Left ventricle myocardium superior (tissue), 1 donor: Measurements from ENCODE around the gene IGSF9. TPM values are rescaled to one million over a fixed set of nuclear protein-coding genes. Genes with fewer than 3 reads are reported as not detected.
A peak's percentile ranks its signal among the peaks of the same experiment; 100 is the strongest.

Experiments
- ATAC-seq: fragments of 200-7000 bp; cut with Tn5 transposase; one replicate; pipeline ENCODE4 v1.9.1; 2020; ENCODE audit warnings: mild to moderate bottlenecking, moderate library complexity
- DNase-seq: peaks from one replicate; pipeline ENCODE4 v3.0.0-alpha.2; 2020
- intact Hi-C: fragments of 100-400 bp; cut with micrococcal nuclease; formaldehyde crosslinking; loops from one replicate; pipeline ENCODE4 v1.11.0; 2022
- total RNA-seq: library from RNA; stranded (reverse); fragmentation: NEBNext Ultra II Directional; extraction: Animal tissue kit (Norgen Biotek cat#: 25700); gene quantifications from one replicate; pipeline ENCODE4 v1.2.1, GENCODE V29; 2021
- donor health status: DM: no; HTN: yes; CAD: no; lungs with severe emphysema.

The IGSF9 gene
- total RNA-seq, 1 donor from 2014 or later = 0.79 TPM

DNA sequence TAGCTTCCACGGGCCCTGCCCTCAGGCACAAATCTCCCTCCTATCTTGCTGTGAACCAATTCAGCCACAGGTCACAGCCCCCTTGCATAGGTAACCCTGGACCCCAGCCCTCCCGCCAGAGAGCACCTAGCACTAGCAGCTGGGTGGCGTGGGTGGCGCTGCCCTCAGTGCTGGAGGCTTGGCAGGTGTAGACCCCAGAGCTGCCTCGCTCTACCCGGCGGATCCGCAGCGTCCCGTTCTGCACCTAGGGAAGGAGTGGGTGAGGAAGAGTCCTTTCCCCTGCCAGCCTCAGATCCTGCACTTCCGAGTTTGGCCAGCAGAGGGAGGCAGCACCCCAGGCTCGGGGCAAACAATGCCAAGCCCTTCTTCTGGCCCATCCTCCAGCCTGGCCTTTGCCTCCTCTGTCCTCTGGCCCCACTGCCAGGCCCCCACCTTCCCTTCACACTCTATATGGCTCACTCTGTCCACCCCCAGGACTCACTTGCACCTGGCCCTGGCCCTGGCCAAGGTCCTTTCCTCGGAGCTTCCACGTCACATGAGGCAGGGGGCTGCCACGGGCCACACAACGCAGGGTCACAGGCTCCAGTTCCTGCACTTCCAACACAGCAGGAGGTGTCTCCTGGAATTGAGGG lies 9.0 kb downstream of the IGSF9 start:
- ATAC-seq (peak; percentile 79), DNase-seq (peak; percentile 83)
- intact Hi-C loops = loop anchor here (10.0 kb wide), 1 partner anchor 68 kb away; no protein-coding TSS in a partner anchor

DNA sequence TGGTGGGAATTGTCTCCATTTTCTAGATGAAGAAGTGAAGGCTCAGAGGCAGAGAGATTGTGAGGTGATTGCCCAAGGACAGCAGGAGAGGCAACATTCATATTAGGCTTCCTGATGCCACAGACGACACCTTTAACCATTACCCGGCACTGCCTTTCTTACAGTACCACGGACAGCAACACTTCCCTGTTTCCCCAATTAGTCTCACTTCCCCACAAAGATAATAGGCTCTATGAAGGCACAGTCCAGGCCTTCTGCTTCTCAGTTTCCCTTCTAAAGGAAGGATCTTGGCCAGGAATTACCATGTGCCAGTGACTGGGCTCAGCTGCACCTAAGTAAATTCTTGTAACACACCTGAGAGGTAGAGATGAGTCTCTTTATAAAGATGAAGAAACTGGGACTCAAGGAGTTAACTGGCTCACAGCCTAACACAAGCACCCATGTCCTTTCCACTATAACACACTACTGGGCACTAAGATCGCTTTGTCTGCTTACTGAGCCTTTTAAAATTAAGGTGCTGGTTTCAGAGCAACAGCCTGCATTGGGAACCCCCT lies 9.6 kb downstream of the IGSF9 start:
- intact Hi-C loops = loop anchor here (10.0 kb wide), 1 partner anchor 69 kb away; no protein-coding TSS in a partner anchor
- ATAC-seq = peak; percentile 13
- DNase-seq = no peak

DNA sequence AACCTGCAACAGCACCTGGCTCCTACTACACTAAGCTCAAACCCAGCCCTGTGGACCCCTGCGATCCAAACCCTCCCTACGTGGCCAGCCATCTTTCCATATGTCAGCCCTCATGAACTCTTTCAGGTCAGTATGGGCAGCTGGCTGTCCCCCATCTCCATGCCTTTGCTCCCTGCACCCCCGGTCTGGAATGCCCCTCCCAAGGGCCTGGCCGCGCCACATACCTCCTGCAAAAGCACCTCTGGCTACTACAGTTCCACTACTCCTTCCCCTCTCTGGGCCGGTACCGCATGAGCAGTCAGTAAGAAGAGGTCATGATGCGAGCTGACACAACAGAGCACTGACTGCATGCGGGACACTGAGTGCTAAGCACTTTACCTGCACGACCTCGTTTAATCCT lies 10.1 kb downstream of the IGSF9 start:
- intact Hi-C loops = loop anchor here (10.0 kb wide), 1 partner anchor 69 kb away; no protein-coding TSS in a partner anchor
- DNase-seq = no peak

DNA sequence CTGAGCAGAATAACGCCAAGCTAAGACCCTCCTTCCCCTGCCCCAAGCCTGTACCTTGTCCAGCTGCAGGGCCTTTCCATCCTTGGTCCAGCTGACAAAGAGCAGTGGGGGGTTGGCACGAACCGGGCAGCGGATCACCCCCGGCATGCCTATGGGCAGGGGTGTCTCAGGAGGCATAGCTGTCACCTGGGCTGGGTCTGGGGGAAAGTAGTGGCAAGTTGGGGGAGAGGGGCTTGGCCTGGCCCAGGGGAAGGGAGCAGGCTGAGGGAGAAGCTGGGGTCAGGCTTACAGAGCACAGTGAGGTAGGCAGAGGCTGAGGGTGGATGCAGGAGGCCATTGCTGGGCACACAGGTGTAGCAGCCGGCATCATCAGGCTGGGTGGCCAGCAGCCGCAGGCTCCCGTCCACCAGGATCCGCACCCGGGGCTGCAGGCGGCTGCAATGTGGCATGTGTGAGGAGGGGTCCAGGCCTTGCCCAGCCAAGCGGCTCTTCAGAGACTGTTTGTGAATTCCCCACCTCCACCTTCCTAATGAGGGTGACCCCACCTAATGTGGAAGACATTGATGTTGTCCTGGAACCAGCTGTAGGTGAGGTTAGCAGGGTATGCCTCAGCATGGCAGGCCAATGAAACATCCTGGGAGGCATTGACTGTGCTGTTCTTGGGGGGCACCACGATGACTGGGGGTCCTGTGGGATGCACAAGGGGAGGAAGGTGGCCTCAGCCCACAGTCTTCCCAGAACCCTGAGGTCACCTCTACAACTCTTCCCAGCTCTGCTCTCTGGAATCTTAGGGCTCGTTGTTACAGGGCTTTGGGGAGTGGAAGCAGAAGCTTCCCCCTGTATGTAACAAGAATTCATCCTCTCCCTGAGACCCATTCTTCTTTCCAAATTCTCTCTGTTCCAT lies 11.0 kb downstream of the IGSF9 start:
- intact Hi-C loops = loop anchor here (10.0 kb wide), 1 partner anchor 70 kb away; no protein-coding TSS in a partner anchor
- ATAC-seq = no peak
- DNase-seq = no peak

More for the DNA sequence above, 10.1 kb downstream of the IGSF9 start:
- no peak for ATAC-seq

DNA sequence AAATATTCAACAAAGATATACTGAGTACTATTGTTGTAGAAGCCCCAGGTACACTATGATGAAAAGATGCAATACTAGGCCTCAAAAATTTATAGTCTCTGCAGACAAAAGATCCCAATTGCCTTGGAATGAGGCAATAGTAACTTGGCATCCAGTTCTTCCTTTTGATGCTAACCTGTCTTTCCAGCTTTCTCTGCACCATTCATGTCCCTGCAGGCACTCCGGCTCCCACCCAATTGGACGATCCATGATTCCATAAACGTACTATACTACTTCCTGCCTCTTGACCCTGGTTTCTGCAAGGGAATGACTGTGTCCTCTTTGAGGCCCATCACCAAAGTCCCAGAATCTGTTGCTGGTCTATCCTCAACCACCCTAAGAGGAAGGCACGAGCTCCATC lies 12.1 kb downstream of the IGSF9 start:
- no peak for ATAC-seq
- no peak for DNase-seq
- intact Hi-C loops = loop anchor here (10.0 kb wide), 1 partner anchor 71 kb away; no protein-coding TSS in a partner anchor

DNA sequence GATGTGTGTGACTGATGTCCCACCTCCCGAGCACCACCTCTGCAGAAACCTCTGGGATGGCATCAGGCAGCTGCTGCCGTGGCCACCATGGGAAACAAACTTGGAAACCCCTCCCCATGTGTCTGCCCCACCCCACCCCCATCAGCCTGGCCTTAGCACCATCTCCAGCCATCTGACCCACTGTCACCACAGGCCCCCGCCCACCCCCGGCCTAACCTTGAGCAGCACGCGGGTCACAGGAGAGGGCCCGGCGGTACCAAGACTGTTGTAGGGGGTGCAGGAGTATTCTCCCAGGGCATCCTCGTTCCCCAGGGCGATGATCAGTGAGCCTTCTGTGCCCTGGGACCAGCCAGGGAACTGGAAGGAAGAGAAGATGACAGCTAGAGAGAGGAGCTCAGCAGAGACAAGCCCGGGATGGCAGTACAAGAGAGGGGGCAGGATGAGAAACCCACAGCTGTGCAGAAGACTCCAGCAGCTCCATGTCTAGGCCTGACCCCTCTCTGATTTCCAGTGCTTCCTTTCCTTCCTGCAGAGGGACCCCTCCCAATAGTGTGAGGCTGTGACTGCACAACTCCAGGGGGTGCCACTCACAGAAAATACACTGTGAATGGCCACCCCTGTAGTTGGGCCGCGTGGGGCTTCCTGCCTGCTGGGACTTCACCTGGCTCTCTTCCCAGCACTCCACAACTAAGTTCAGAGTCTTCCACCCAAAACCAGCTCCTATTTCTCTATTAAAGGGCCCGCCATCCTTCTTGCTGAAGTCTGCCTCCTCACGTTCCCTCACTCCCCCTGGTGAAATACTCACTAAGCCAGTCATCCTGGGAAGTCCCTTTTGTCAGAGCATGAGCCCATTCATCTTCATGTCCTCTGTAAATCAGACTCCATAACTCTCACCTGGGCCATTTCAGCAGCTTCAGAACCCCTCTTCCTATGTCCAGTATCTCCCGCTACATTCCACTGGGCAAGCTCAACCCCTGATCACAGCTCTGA lies 12.8 kb downstream of the IGSF9 start:
- ATAC-seq (no peak), DNase-seq (no peak)
- intact Hi-C loops = loop anchor here (10.0 kb wide), 1 partner anchor 72 kb away; no protein-coding TSS in a partner anchor

DNA sequence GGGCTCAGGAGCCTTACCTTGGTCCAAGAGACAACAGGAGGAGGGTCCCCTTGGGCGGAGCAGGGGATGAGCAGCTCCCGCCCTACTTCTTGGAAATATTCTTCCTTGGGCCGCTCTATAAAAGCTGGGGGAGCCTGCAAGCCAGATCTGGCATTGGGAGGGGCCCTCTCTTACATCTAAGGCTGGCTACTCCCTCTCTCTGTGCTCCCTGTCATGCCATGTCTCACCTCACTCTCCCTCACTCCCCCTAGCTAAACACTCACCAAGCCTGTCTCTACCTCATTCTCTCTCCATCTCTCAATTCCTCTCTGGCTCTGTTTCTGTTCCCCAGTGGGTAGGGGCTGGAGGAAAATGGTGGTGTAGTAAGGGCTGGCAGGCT lies 13.6 kb downstream of the IGSF9 start:
- DNase-seq (no peak), ATAC-seq (no peak)
- intact Hi-C loops = loop anchor here (10.0 kb wide), 1 partner anchor 73 kb away; no protein-coding TSS in a partner anchor

DNA sequence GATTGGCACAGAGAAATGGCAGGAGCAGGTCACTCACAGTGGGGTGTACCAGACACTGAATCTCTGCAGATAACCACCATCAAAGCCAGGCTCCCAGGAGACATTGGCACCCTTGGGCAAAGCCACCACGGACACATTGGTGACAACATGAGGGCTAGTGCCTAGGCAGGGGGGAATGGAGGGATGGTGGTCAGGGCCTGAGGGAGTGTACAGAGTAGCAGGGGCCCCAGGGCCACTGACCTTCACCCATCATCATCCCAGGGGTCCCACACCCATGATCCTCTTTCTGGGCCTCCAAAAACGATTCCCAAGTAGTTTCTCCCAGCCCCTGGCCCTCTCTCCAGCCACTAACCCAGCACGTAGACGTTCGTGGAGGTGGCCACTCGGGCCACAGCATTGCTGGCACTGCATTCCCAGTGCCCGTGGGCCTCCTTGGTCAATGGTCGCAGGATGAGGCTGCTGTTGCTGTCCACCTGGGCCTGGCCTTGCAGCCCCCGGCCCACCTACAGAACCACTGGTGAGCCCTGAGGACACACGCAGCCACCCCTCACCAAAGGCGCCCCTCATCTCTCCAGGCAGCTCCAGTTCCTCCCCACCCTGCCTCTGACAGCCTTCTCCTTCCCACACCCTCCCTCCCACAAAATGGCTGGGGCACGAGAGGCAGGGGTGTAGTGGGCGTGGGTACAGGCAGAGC lies 14.2 kb downstream of the IGSF9 start:
- intact Hi-C loops = loop anchor here (10.0 kb wide), 1 partner anchor 74 kb away; no protein-coding TSS in a partner anchor
- ATAC-seq (no peak), DNase-seq (no peak)

DNA sequence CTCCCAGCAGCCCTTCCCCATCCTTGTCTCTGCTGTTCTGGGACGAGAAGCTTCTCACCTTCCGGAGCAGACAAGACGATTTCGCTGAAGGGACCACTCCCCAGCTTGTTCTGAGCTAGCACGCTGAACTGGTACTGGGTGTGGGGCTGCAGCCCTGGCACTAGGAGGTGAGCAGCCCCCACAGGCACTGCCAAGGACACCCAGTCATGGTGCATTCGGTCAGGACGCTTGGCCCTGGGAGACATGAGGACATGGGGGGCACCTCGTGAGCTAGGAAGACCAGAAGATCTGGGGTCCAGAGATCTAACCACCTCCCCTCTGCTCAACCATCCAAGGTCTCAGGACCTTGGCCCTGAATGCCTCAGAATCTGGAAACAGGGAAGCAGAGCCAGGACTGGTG lies 14.8 kb downstream of the IGSF9 start:
- intact Hi-C loops = loop anchor here (10.0 kb wide), 1 partner anchor 74 kb away; no protein-coding TSS in a partner anchor

DNA sequence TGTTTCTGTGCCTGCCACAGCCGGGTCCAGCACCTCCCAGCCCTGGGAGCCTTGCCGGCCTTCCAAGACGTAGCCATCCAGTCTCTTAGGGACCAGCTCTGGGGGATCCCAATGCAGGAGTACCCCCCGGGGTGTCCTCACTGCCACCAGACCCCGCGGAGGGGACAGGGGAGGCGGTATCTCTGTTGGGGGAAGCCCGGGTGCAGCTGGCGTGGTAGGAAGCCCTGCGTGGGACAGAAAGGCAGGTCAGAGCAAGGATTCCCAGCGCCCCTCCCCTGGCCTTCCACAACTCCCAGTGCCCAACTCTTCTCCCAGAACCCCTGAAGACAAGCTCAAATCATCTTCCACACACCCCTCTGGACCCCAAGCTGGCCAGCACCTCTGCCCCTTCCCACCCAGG lies 15.2 kb downstream of the IGSF9 start:
- ATAC-seq = no peak
- intact Hi-C loops = loop anchor here (10.0 kb wide), 1 partner anchor 75 kb away; no protein-coding TSS in a partner anchor
- DNase-seq = no peak

More for the DNA sequence above, 14.8 kb downstream of the IGSF9 start:
- ATAC-seq (no peak), DNase-seq (no peak)

DNA sequence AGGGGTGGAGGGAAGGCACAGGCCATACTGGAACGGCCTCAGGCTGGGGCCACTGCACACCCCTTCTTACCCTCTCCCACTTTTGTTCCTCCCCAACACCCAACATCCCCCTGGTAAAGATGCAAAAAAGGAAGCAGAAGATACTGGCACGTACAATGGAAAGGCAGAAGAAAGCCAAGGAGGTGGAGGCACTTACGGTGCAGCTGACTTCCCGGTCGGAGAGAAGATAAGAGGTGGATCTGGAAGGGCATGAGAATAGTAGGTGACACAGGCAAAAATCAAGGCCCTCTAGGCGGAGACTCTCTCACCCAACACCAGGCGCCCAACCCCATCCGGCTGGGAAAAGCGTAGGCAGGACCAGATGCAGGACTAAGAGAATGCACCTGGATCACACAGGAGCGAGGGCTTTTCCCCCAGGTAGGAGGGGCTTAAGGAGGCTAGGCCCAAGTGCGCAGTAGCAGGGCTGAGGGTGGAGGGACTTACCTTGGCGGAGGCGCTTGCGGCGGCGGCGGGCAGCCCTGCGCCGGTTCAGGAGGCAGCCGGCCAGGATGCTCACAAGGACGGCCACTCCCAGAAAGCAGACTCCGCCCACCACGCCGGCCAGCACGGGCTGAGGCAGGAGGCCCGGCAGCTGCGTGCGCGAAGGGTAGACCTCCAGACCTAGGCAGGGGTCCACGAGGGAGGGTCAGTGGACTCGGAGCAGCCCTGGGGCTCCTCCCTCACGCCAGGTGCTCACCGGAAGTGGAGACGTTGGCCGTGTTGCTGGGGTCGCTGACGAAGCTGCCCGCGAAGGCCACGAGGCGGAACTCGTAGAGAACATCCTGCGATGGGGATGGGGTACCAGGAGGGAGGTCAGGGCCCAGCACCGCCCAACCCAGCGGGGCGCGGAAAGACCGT lies 16.0 kb downstream of the IGSF9 start:
- DNase-seq = no peak
- ATAC-seq = no peak
- intact Hi-C loops = loop anchor here (10.0 kb wide), 1 partner anchor 75 kb away; no protein-coding TSS in a partner anchor

DNA sequence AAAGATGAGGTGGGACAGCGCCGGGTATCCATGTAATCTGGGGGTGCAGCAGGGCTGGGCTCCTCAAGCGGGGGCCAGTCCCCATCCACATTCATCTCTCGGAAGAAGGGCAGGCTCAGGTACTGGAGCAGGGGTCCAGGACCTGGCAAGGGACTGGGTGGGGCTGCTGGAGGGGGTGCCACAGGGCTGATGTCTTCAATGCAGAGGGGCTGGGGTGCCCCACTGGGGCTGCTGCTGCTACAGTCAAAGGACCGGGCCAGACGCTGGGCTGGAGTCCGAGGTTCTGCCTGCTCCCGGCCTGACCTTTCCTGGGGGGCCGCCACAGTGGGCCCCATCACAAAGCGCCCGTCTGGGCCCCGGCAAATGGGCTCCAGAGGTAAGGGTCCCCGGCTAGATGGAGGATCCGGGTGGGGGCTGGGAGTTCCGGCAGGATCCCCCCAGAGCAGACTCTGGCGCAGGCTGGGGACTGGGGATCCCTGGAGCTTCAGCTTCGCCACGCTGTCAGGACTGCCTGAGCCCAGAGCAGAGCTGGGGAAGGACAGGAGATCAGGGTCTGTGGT lies 16.8 kb downstream of the IGSF9 start:
- no peak for DNase-seq
- intact Hi-C loops = no loop called here
- no peak for ATAC-seq

DNA sequence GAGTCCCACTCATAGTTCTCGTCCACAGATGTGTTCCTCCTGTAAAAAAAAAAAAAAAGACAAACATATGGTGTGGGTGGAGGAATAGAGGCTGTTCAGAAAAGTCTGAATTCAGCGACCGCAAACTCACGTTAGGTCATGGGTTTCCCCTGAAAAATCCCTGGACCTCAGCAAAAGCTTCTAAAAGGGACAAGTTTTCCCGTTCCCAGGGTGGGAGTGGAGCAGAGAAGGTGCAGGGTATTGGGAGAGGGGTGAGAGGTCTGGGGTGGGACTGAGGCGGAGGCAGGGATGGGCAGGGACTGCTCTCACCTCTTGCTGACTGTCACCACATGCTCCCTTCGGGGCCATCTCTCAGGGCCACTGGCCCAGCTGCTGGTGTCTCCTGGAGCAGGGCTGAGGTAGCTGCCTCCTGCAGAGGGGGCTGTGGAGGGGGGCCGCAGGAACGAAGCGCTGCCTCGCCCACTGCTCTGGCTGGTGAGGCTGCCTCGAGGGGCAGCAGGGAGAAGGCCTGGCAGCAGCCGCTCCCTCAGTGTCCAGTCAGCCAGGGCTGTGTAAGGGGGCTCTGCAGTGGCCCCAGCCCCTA lies 17.5 kb downstream of the IGSF9 start:
- DNase-seq = no peak
- no peak for ATAC-seq

DNA sequence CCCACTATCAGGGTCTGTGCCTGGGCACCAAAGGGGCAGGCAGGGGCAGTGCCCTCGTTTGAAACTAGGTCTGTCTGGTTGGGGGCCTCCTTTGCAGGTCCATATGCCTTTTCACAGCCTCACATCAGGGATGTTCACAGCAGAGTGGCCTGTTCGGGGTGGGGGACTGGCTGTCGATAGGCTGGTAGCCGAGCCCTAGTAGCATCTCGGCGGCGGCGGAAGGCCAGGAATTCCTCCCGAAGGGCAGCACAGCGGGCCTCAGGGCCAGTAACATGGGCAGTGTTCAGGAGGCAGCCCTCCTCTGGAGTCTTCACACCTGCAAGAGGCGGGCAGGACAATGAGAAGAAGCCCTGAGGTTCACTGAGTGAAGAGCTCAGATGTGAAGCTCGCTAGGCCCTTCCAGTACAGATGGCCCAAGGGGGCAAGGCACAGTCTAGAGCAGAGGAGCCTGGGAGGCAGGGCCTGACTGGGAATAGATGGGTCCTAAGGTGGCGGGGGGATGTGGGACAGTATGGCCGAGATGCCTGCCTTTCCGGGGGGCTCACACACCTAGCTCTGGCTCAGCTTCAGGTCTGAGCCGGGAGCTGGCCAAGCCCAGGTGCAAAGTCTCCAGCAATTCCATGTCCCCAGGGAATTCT lies 18.1 kb downstream of the IGSF9 start:
- ATAC-seq (no peak), DNase-seq (no peak)
- intact Hi-C loops = no loop called here

More for the DNA sequence above, 17.5 kb downstream of the IGSF9 start:
- intact Hi-C loops = no loop called here

DNA sequence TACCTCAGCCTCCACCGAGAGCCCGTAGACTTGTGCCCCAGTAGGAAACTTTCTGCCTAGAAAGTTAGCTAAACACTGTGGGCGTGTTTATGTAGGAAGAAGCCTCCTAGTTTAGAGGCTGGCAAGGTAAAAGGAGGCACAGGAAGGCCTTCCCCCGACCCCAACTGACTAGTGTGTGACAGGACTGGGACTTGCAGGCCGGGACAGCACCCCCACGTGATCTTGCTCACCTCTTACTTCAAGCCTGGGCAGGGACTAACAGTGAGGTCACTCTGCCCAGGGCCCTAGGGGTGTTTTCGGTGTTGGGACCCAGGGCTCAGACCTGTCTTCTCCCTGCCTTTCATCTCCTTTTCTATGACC lies 19.7 kb downstream of the IGSF9 start:
- ATAC-seq (peak; percentile 1), DNase-seq (no peak)
- intact Hi-C loops = no loop called here
